Mesenchymal stem cell (in vitro differentiated cells and primary cell): ENCODE data around the gene LRRC37A3. TPM values are rescaled to one million over a fixed set of nuclear protein-coding genes. Genes with fewer than 3 reads are reported as not detected.
A peak's percentile ranks its signal among the peaks of the same experiment; 100 is the strongest.
"Not testable (repeated sequence)": the region's sequence is repeated elsewhere in the genome, so short reads cannot be mapped to it uniquely, and the experiment has no call there.

ENCODE experiments used
- DNase-seq: peaks from one replicate; pipeline ENCODE4 v3.0.0-alpha.2; 2013
- H2AFZ ChIP-seq: one replicate; pipeline ENCODE4 v1.6.1; 2013; ENCODE audit warnings: low read depth, mild to moderate bottlenecking, control low read depth, inconsistent platforms, low read length, moderate library complexity
- H2AK5ac ChIP-seq: 2 replicates; pipeline ENCODE4 v1.6.1; 2013; ENCODE audit warnings: low read length, moderate library complexity, mild to moderate bottlenecking, inconsistent platforms; ENCODE audit not compliant: severe bottlenecking
- H2BK120ac ChIP-seq: one replicate; pipeline ENCODE4 v1.6.1; 2013; ENCODE audit warnings: low read depth, mild to moderate bottlenecking, inconsistent platforms, low read length, moderate library complexity
- H2BK12ac ChIP-seq, 2 experiments: one replicate each; pipeline ENCODE4 v1.6.1; 2013; ENCODE audit warnings: inconsistent platforms in 2 of 2, low read length in 2 of 2, mild to moderate bottlenecking in 2 of 2, moderate library complexity in 2 of 2, control low read depth in 1 of 2
- H2BK15ac ChIP-seq: one replicate; pipeline ENCODE4 v1.6.1; 2013; ENCODE audit warnings: mild to moderate bottlenecking, low read depth, inconsistent platforms; ENCODE audit not compliant: poor library complexity, severe bottlenecking
- H2BK5ac ChIP-seq: 2 replicates; pipeline ENCODE4 v1.6.1; 2013; ENCODE audit warnings: low read depth, mild to moderate bottlenecking, low read length, control low read depth, inconsistent platforms; ENCODE audit not compliant: poor library complexity, severe bottlenecking
- H3K14ac ChIP-seq, 2 experiments: one replicate each; pipeline ENCODE4 v1.6.1; 2013; ENCODE audit warnings: inconsistent platforms in 2 of 2, low read length in 2 of 2, control low read depth in 1 of 2, mild to moderate bottlenecking in 1 of 2, moderate library complexity in 1 of 2
- H3K18ac ChIP-seq, 2 experiments: one replicate each; pipeline ENCODE4 v1.6.1; 2013; ENCODE audit warnings: inconsistent platforms in 2 of 2, low read length in 2 of 2, control low read depth in 1 of 2, low read depth in 1 of 2, mild to moderate bottlenecking in 1 of 2
- H3K23ac ChIP-seq, 2 experiments: one replicate each; pipeline ENCODE4 v1.6.1; 2013; ENCODE audit warnings: inconsistent platforms in 2 of 2, low read length in 2 of 2, mild to moderate bottlenecking in 2 of 2, moderate library complexity in 2 of 2, control low read depth in 1 of 2
- H3K27ac ChIP-seq: 2 replicates; pipeline ENCODE4 v1.5.1; 2013; ENCODE audit warnings: mild to moderate bottlenecking, moderate library complexity, low read length, control low read depth, inconsistent platforms; ENCODE audit not compliant: poor library complexity, severe bottlenecking
- H3K27me3 ChIP-seq, 2 experiments: 2 replicates each; pipeline versions ENCODE4 v1.6.1 to v1.7.0; 2013; ENCODE audit warnings: low read length in 2 of 2, mild to moderate bottlenecking in 2 of 2, moderate library complexity in 2 of 2, control low read depth in 1 of 2, inconsistent platforms in 1 of 2; ENCODE audit not compliant: control insufficient read depth in 1 of 2, insufficient read depth in 1 of 2
- H3K36me3 ChIP-seq, 2 experiments: 2 replicates each; pipeline versions ENCODE4 v1.6.1 to v1.7.0; 2013; ENCODE audit warnings: low read length in 2 of 2, control low read depth in 1 of 2, inconsistent platforms in 1 of 2, low read depth in 1 of 2, mild to moderate bottlenecking in 1 of 2; ENCODE audit not compliant: insufficient read depth in 2 of 2, control insufficient read depth in 1 of 2
- H3K4ac ChIP-seq, 2 experiments: one replicate each; pipeline ENCODE4 v1.6.1; 2013; ENCODE audit warnings: inconsistent platforms in 2 of 2, low read length in 2 of 2, mild to moderate bottlenecking in 2 of 2, moderate library complexity in 2 of 2, control low read depth in 1 of 2, low read depth in 1 of 2
- H3K4me1 ChIP-seq: 2 replicates; pipeline ENCODE4 v1.6.1; 2013; ENCODE audit warnings: low read depth, low read length, control low read depth; ENCODE audit not compliant: control insufficient read depth, insufficient read depth
- H3K4me2 ChIP-seq: 2 replicates; pipeline ENCODE4 v1.6.1; 2013; ENCODE audit warnings: low read length, mild to moderate bottlenecking, inconsistent platforms; ENCODE audit not compliant: poor library complexity, severe bottlenecking
- H3K4me3 ChIP-seq, 2 experiments: 2 replicates each; pipeline versions ENCODE4 v1.5.1 to v1.7.0; 2013; ENCODE audit warnings: low read length in 2 of 2, mild to moderate bottlenecking in 2 of 2, control low read depth in 1 of 2, low read depth in 1 of 2; ENCODE audit not compliant: insufficient read depth in 1 of 2
- H3K79me1 ChIP-seq: replicated peaks from 2 replicates; pipeline ENCODE4 v1.6.1; 2013; ENCODE audit warnings: mild to moderate bottlenecking, control low read depth, low read length, inconsistent platforms; ENCODE audit not compliant: poor library complexity, severe bottlenecking
- H3K9ac ChIP-seq: 2 replicates; pipeline ENCODE4 v1.7.0; 2013; ENCODE audit warnings: mild to moderate bottlenecking, low read length, moderate library complexity
- H3K9me3 ChIP-seq: 2 replicates; pipeline ENCODE4 v1.7.0; 2013; ENCODE audit warnings: mild to moderate bottlenecking, low read length; ENCODE audit not compliant: control insufficient read depth
- H4K8ac ChIP-seq: one replicate; pipeline ENCODE4 v1.6.1; 2013; ENCODE audit warnings: inconsistent platforms, mild to moderate bottlenecking, low read length, moderate library complexity
- H4K91ac ChIP-seq: one replicate; pipeline ENCODE4 v1.6.1; 2013; ENCODE audit warnings: mild to moderate bottlenecking, low read length, inconsistent platforms
- WGBS: methylation state at CpG from one replicate; pipeline ENCODE4 v1.1.7; 2013; ENCODE audit warnings: mixed read lengths; 5-methylcytosine and 5-hydroxymethylcytosine counted together
- polyA plus RNA-seq, 2 experiments: library from polyadenylated mRNA; stranded (reverse); fragments of 200-250 nt; gene quantifications; one replicate each; pipeline ENCODE4 v1.2.3, GENCODE V29; 2013

LRRC37A3 gene
- polyA plus RNA-seq (2013, experiment 1 of 2), result 2.7 TPM
- polyA plus RNA-seq (2013, experiment 2 of 2), result 1.8 TPM

DNA sequence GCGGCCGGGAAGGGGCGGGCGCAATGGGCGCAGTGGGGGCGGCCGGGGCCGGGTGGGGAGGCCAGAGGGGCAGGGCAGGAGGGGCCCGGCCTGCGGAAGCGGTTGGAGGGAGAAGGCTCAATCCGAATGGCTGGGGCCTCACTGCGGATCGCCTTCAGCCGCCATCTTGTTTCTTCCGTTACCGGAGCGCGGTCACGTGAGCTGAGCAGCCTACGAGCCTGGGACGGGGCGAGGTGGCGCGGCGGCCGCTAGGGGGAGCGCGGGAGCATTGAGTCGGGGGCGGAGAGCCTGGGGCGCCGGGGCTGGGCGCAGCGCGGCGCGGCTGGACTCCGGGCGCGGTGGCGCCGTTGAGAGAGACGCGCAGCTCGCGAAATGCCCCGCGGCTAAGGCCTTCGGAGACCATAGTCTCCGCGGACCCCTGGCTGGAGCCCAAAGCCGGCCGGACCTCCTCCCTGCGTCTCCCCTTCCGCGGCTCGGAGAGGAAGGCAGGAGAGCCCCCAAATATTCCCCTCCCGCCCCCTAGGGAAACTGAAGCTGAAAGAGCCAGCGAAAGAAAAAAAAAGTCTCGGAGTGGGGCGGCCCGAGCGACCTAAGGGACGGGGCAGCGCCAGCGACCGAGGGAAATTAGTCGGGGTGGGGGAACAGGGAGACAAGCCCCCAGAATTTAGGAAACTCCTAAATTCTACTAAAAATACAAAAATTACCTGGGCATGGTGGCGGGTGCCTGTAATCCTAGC, at the start of gene LRRC37A3:
LRRC37A3 (minus strand) TSS at position 190 of the 737 bp plus-strand sequence. CDS start 22,221 bp downstream, outside the sequence.
- not testable (repeated sequence) for H3K14ac ChIP-seq, H3K27me3 ChIP-seq, H2AFZ ChIP-seq, H3K9me3 ChIP-seq, H3K4me1 ChIP-seq, H3K36me3 ChIP-seq, H3K79me1 ChIP-seq, H3K23ac ChIP-seq
- Histone ChIP-seq H2BK15ac (peak within 1 kb of the TSS; percentile 90), H4K8ac (peak within 1 kb of the TSS; percentile 88), H3K4ac (peak within 1 kb of the TSS; percentile 75 to 91), H2BK120ac (peak within 1 kb of the TSS; percentile 92), H2BK12ac (peak within 1 kb of the TSS in 1 of 2 experiments; percentile 65), H4K91ac (peak within 1 kb of the TSS; percentile 68), H2BK5ac (peak within 1 kb of the TSS; percentile 94), H3K9ac (peak within 1 kb of the TSS; percentile 90), H2AK5ac (peak within 1 kb of the TSS; percentile 51), H3K4me3 (peak within 1 kb of the TSS; percentile 74 to 78), H3K27ac (peak within 1 kb of the TSS; percentile 84), H3K4me2 (peak within 1 kb of the TSS; percentile 82), H3K18ac (peak within 1 kb of the TSS; percentile 28 to 86)
- WGBS, result 2% methylated on average over 45 of the region's 70 CpGs
- peak; percentile 96 for DNase-seq

DNA sequence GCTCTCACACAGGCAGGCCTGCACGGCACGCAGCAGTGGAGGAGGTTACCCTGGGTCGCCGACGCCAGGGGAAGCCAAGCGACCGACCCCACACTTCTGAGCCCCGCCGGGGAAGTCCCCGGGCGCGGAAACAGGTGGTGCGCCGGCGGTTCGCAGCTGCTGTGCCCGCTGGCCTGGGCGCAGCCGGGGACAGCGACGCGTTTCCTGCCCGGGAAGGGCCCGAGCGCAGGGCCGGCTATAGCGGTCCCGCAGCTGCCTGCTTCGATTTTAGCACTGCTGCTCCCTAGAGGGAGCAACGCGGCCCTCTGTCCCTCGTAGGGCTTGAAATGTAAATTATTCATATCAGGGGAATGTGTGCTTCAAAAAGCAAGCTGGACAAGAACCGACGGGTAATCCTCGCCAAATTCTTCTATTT, 46.6 kb upstream of the LRRC37A3 start:
- not testable (repeated sequence) for H3K79me1 ChIP-seq, H4K91ac ChIP-seq, H2BK120ac ChIP-seq, H3K27me3 ChIP-seq, H3K14ac ChIP-seq, H3K9me3 ChIP-seq, H2AK5ac ChIP-seq, H3K23ac ChIP-seq, H2BK5ac ChIP-seq, H3K36me3 ChIP-seq, H3K4me1 ChIP-seq, H2BK15ac ChIP-seq
- peak overlapping the region; percentile 93 for H4K8ac ChIP-seq
- peak overlapping the region; percentile 61 for H3K4me2 ChIP-seq
- H3K9ac ChIP-seq, result peak overlapping the region; percentile 89
- H2AFZ ChIP-seq, result peak overlapping the region; percentile 81
- H3K4me3 ChIP-seq, result peak overlapping the region; percentile 46 to 53
- peak overlapping the region in 1 of 2 experiments; percentile 73 for H3K4ac ChIP-seq
- peak overlapping the region in 1 of 2 experiments; percentile 59 for H3K18ac ChIP-seq
- DNase-seq, result peak; percentile 76
- peak overlapping the region in 1 of 2 experiments; percentile 86 for H2BK12ac ChIP-seq
- H3K27ac ChIP-seq, result peak overlapping the region; percentile 49
- WGBS, result 4% methylated on average over 23 of the region's 35 CpGs

- not testable (repeated sequence) for H3K18ac ChIP-seq, H3K36me3 ChIP-seq, H2BK120ac ChIP-seq, H3K4me1 ChIP-seq, DNase-seq, H3K9me3 ChIP-seq, H3K14ac ChIP-seq, H3K23ac ChIP-seq, H3K27ac ChIP-seq, H2BK5ac ChIP-seq, H3K27me3 ChIP-seq, H3K79me1 ChIP-seq, H2BK12ac ChIP-seq, H4K91ac ChIP-seq, H2BK15ac ChIP-seq, H2AK5ac ChIP-seq
- WGBS, result 78% methylated on average over 4 of the region's 14 CpGs
- peak overlapping the region in 1 of 2 experiments; percentile 73 for H3K4ac ChIP-seq
- H4K8ac ChIP-seq, result peak overlapping the region; percentile 93
- peak overlapping the region; percentile 61 for H3K4me2 ChIP-seq
- peak overlapping the region; percentile 89 for H3K9ac ChIP-seq
- H2AFZ ChIP-seq, result peak overlapping the region; percentile 81
- peak overlapping the region; percentile 46 to 53 for H3K4me3 ChIP-seq
Measured at GRCh38 chr17:64965256-64965872, 46.1 kb upstream of the LRRC37A3 start.

- H2AK5ac ChIP-seq, result no peak overlapping the region
- peaks cover 1% of the 10 kb centered on the region for H3K4me1 ChIP-seq
- H3K23ac ChIP-seq, result no peak overlapping the region
- H2AFZ ChIP-seq, result no peak overlapping the region
- no peak overlapping the region for H3K4ac ChIP-seq
- no peak overlapping the region for H2BK120ac ChIP-seq
- no peak overlapping the region for H2BK15ac ChIP-seq
- H4K8ac ChIP-seq, result no peak overlapping the region
- no peak overlapping the region for H3K18ac ChIP-seq
- peak overlapping the region; percentile 43 for H3K9ac ChIP-seq
- no peaks in the 10 kb centered on the region for H3K27me3 ChIP-seq
- H3K36me3 ChIP-seq, result no peaks in the 10 kb centered on the region
- no peak overlapping the region for H3K4me3 ChIP-seq
- no peaks in the 10 kb centered on the region for H3K79me1 ChIP-seq
- H2BK5ac ChIP-seq, result no peak overlapping the region
- H3K14ac ChIP-seq, result no peak overlapping the region
- 93% methylated on average over 8 of the region's 9 CpGs for WGBS
- no peak overlapping the region for H3K4me2 ChIP-seq
- H3K9me3 ChIP-seq, result no peaks in the 10 kb centered on the region
- DNase-seq, result no peak
- H2BK12ac ChIP-seq, result no peak overlapping the region
- H3K27ac ChIP-seq, result no peak overlapping the region
- no peak overlapping the region for H4K91ac ChIP-seq
Measured at GRCh38 chr17:64964796-64965195, 45.5 kb upstream of the LRRC37A3 start.
